Neural cell (in vitro differentiated cells): ENCODE measurements around the gene IMPA2. TPM values are rescaled to one million over a fixed set of nuclear protein-coding genes. Genes with fewer than 3 reads are reported as not detected.

Experiments used
- H2AFZ ChIP-seq: fragments of 200-600, 300-800 bp; sonication (generic), shearing (Covaris generic); 2 replicates; pipeline ENCODE4 v1.6.0; 2014; ENCODE audit warnings: low read depth, mild to moderate bottlenecking, antibody characterized with exemption, low read length, moderate library complexity
- H3F3A ChIP-seq: fragments of 200-600 bp; shearing (Covaris generic); 2 replicates; pipeline ENCODE4 v1.6.1; 2016; ENCODE audit warnings: mild to moderate bottlenecking, moderate library complexity, mixed read lengths, antibody characterized with exemption, low read length; ENCODE audit not compliant: insufficient read depth, poor library complexity, severe bottlenecking
- H3K27ac ChIP-seq: fragments of 200-600, 300-800 bp; sonication (generic), shearing (Covaris generic); 2 replicates; pipeline ENCODE4 v1.5.1; 2014; ENCODE audit warnings: mild to moderate bottlenecking, low read length, moderate library complexity
- H3K27me3 ChIP-seq: fragments of 300-800, 200-600 bp; sonication (generic), shearing (Covaris generic); 2 replicates; pipeline ENCODE4 v1.6.0; 2014; ENCODE audit warnings: mild to moderate bottlenecking, low read depth, low read length, moderate library complexity; ENCODE audit not compliant: insufficient read depth
- H3K36me3 ChIP-seq: fragments of 300-800, 200-600 bp; sonication (generic), shearing (Covaris generic); 2 replicates; pipeline ENCODE4 v1.5.1; 2014; ENCODE audit warnings: mild to moderate bottlenecking, antibody characterized with exemption, low read length, moderate library complexity; ENCODE audit not compliant: insufficient read depth
- H3K4me2 ChIP-seq: fragments of 300-800, 200-600 bp; sonication (generic), shearing (Covaris generic); 2 replicates; pipeline ENCODE4 v1.6.0; 2014; ENCODE audit warnings: mild to moderate bottlenecking, low read length
- H3K4me3 ChIP-seq: fragments of 300-800, 200-600 bp; sonication (generic), shearing (Covaris generic); 2 replicates; pipeline ENCODE4 v1.5.1; 2014; ENCODE audit warnings: mild to moderate bottlenecking, low read length, moderate library complexity
- H3K79me2 ChIP-seq: fragments of 200-600 bp; shearing (Covaris generic); replicated peaks from 2 replicates; pipeline ENCODE4 v1.6.0; 2014; ENCODE audit warnings: mild to moderate bottlenecking, low read length, moderate library complexity; ENCODE audit not compliant: insufficient read depth
- H3K9ac ChIP-seq: fragments of 300-800, 200-600 bp; sonication (generic), shearing (Covaris generic); 2 replicates; pipeline ENCODE4 v1.6.1; 2016; ENCODE audit warnings: mild to moderate bottlenecking, low read length, mixed read lengths
- H3K9me2 ChIP-seq: fragments of 200-600 bp; shearing (Covaris generic); 2 replicates; pipeline ENCODE4 v1.6.1; 2016; ENCODE audit warnings: mild to moderate bottlenecking, low read length, mixed read lengths; ENCODE audit not compliant: insufficient read depth
- H3K9me3 ChIP-seq: fragments of 200-600, 300-800 bp; sonication (generic), shearing (Covaris generic); 2 replicates; pipeline ENCODE4 v1.6.1; 2016; ENCODE audit warnings: mild to moderate bottlenecking, mixed run types, low read length, moderate library complexity, mixed read lengths
- H4K20me1 ChIP-seq: fragments of 200-600 bp; shearing (Covaris generic); 2 replicates; pipeline ENCODE4 v1.6.1; 2016; ENCODE audit warnings: mild to moderate bottlenecking, mixed run types; ENCODE audit not compliant: insufficient read depth
- CTCF ChIP-seq: fragments of 450-650 bp; IDR thresholded peaks from 2 replicates; pipeline ENCODE4 v1.5.1; 2014; ENCODE audit warnings: antibody characterized with exemption, mild to moderate bottlenecking, moderate library complexity; ENCODE audit not compliant: poor library complexity, severe bottlenecking
- EP300 ChIP-seq: fragments of 450-650 bp; conservative IDR thresholded peaks from 2 replicates; pipeline ENCODE4 v1.6.1; 2014; ENCODE audit warnings: antibody characterized with exemption, mild to moderate bottlenecking, moderate library complexity; ENCODE audit not compliant: poor library complexity, severe bottlenecking
- EZH2 ChIP-seq: fragments of 200-600, 300-800 bp; shearing (Covaris generic), sonication (generic); IDR thresholded peaks from 2 replicates; pipeline ENCODE4 v1.6.1; 2014; ENCODE audit warnings: antibody characterized with exemption, low read length, borderline replicate concordance, mild to moderate bottlenecking; ENCODE audit not compliant: insufficient read depth, poor library complexity, severe bottlenecking
- MXI1 ChIP-seq: fragments of 450-650 bp; conservative IDR thresholded peaks from 2 replicates; pipeline ENCODE4 v1.6.1; 2014; ENCODE audit warnings: antibody characterized with exemption, mild to moderate bottlenecking; ENCODE audit not compliant: poor library complexity, severe bottlenecking
- POLR2AphosphoS5 ChIP-seq: IDR thresholded peaks from 2 replicates; pipeline ENCODE4 v1.6.1; 2012
- RAD21 ChIP-seq: fragments of 450-650 bp; conservative IDR thresholded peaks from 2 replicates; pipeline ENCODE4 v1.6.1; 2014; ENCODE audit warnings: antibody characterized with exemption, mild to moderate bottlenecking, moderate library complexity
- REST ChIP-seq: IDR thresholded peaks from 2 replicates; pipeline ENCODE4 v1.6.1; 2012; ENCODE audit warnings: borderline replicate concordance
- SMC3 ChIP-seq: fragments of 450-650 bp; conservative IDR thresholded peaks from 2 replicates; pipeline ENCODE4 v1.6.1; 2014; ENCODE audit warnings: antibody characterized with exemption, mild to moderate bottlenecking, moderate library complexity; ENCODE audit not compliant: poor library complexity
- TAF1 ChIP-seq: IDR thresholded peaks from 2 replicates; pipeline ENCODE4 v1.6.1; 2012; ENCODE audit warnings: low read depth
- polyA plus RNA-seq: library from polyadenylated mRNA; depleted of rRNA; stranded (reverse); fragments of >200 nt; gene quantifications from 2 replicates; pipeline ENCODE4 v1.2.3, GENCODE V29; 2014

Gene IMPA2
- polyA plus RNA-seq, 1 donor from 2014 or later: 2.7 TPM

GRCh38 chr18:12014521-12015415 lies 33.5 kb downstream of the IMPA2 start:
- Histone ChIP-seq H2AFZ (no peak overlapping the region), H3K4me3 (no peak overlapping the region)
- no peak for TF ChIP-seq RAD21
- TF ChIP-seq EZH2: no peak

GRCh38 chr18:12015416-12016062 lies 34.2 kb downstream of the IMPA2 start:
- Histone ChIP-seq H3K9ac (no peak overlapping the region), H3K4me3 (no peak overlapping the region), H3K9me2 (no peaks in the 10 kb centered on the region), H3F3A (no peaks in the 10 kb centered on the region), H2AFZ (no peak overlapping the region), H3K79me2 (no peaks in the 10 kb centered on the region), H3K36me3 (no peaks in the 10 kb centered on the region), H3K27ac (no peak overlapping the region), H4K20me1 (no peaks in the 10 kb centered on the region), H3K9me3 (no peaks in the 10 kb centered on the region), H3K27me3 (no peaks in the 10 kb centered on the region), H3K4me2 (no peak overlapping the region)
- TF ChIP-seq REST: no peak
- no peak for TF ChIP-seq MXI1
- no peak for TF ChIP-seq EP300
- no peak for TF ChIP-seq EZH2
- TF ChIP-seq TAF1: no peak
- TF ChIP-seq RAD21: no peak
- TF ChIP-seq CTCF: no peak
- TF ChIP-seq SMC3: no peak
- TF ChIP-seq POLR2AphosphoS5: no peak

More at GRCh38 chr18:12014521-12015415, 33.5 kb downstream of the IMPA2 start:
- H3K9me2 ChIP-seq: no peaks in the 10 kb centered on the region
- H3K27ac ChIP-seq: no peak overlapping the region
- no peaks in the 10 kb centered on the region for H3K27me3 ChIP-seq
- H3K9me3 ChIP-seq: no peaks in the 10 kb centered on the region
- H3K9ac ChIP-seq: no peak overlapping the region
- no peaks in the 10 kb centered on the region for H3F3A ChIP-seq
- H3K4me2 ChIP-seq: no peak overlapping the region
- H3K79me2 ChIP-seq: no peaks in the 10 kb centered on the region
- no peaks in the 10 kb centered on the region for H3K36me3 ChIP-seq
- H4K20me1 ChIP-seq: no peaks in the 10 kb centered on the region
